GM12878 (cell line): ENCODE measurements around the gene NDE1. TPM values are rescaled to one million over a fixed set of nuclear protein-coding genes. Genes with fewer than 3 reads are reported as not detected.

Experiments
- ATAC-seq: fragments of 200-7000 bp; cut with Tn5 transposase; 3 replicates; pipeline ENCODE4 v1.9.1; 2020; ENCODE audit warnings: mild to moderate bottlenecking, moderate library complexity
- BruUV-seq: library from RNA; stranded (reverse); fragments of 400-500 nt; replicated peaks from 2 replicates; lab custom pipeline; 2021; lab: Mats Ljungman, UMichigan
- CTCF ChIA-PET: fragments of 300-600 bp; sonication (Branson Sonifier 250); formaldehyde crosslinking; extraction: SDS; loops from one replicate; lab custom pipeline; 2021; ENCODE audit warnings: inconsistent platforms; lab: Yijun Ruan, JAX
- POLR2A ChIA-PET: fragments of 350-600 bp; formaldehyde crosslinking; extraction: SDS; loops from one replicate; lab custom pipeline; 2021; ENCODE audit warnings: inconsistent platforms; lab: Charles Lee
- RAD21 ChIA-PET: fragments of 300-600 bp; sonication (Branson Sonifier 250); formaldehyde crosslinking; loops from one replicate; lab custom pipeline; 2023; ENCODE audit warnings: antibody characterized with exemption; ENCODE audit not compliant: unreplicated experiment; lab: Charles Lee
- SMC1A ChIA-PET: fragments of 300-600 bp; sonication (Branson Sonifier 250); formaldehyde crosslinking; loops from one replicate; lab custom pipeline; 2023; ENCODE audit not compliant: unreplicated experiment, uncharacterized antibody; lab: Charles Lee
- DNase-seq: peaks from one replicate; pipeline ENCODE4 v3.0.0-alpha.2; 2011; ENCODE audit warnings: low read depth, low spot score
- FAIRE-seq: peaks from 3 replicates; lab custom pipeline; 2011; peaks lifted over from hg19 to GRCh38; lab: Jason Lieb, UNC
- H2AFZ ChIP-seq: 2 replicates; pipeline ENCODE4 v1.6.0; 2011; ENCODE audit warnings: low read depth, low read length, control low read depth; ENCODE audit not compliant: control insufficient read depth
- H3K27ac ChIP-seq: 2 replicates; pipeline ENCODE4 v1.5.1; 2011; ENCODE audit warnings: control low read depth; ENCODE audit not compliant: control insufficient read depth, insufficient read depth
- H3K27me3 ChIP-seq, 2 experiments: replicated peaks in 1 of 2; 2 replicates each; pipeline versions ENCODE4 v1.6.0 to v1.6.1; 2011; ENCODE audit warnings: low read length in 1 of 2; ENCODE audit not compliant: control insufficient read depth in 2 of 2, insufficient read depth in 2 of 2
- H3K36me3 ChIP-seq, 2 experiments: 2 replicates each; pipeline ENCODE4 v1.5.1; 2011; ENCODE audit warnings: low read length in 1 of 2; ENCODE audit not compliant: control insufficient read depth in 2 of 2, insufficient read depth in 2 of 2
- H3K4me1 ChIP-seq: 2 replicates; pipeline ENCODE4 v1.6.1; 2011; ENCODE audit warnings: mild to moderate bottlenecking, low read length, moderate library complexity, mixed read lengths; ENCODE audit not compliant: control insufficient read depth, insufficient read depth
- H3K4me2 ChIP-seq: 2 replicates; pipeline ENCODE4 v1.6.0; 2011; ENCODE audit warnings: control low read depth; ENCODE audit not compliant: control insufficient read depth, insufficient read depth
- H3K4me3 ChIP-seq: fragments of 200-600 bp; sonication (generic); 2 replicates; pipeline ENCODE4 v1.5.1; 2016
- H3K79me2 ChIP-seq: 2 replicates; pipeline ENCODE4 v1.6.0; 2011; ENCODE audit warnings: low read length; ENCODE audit not compliant: control insufficient read depth, insufficient read depth
- H3K9ac ChIP-seq: 2 replicates; pipeline ENCODE4 v1.8.0; 2011; ENCODE audit warnings: low read length, control low read depth, mixed read lengths; ENCODE audit not compliant: control insufficient read depth, insufficient read depth
- H3K9me3 ChIP-seq: replicated peaks from 3 replicates; pipeline ENCODE4 v1.5.1; 2011; ENCODE audit warnings: mild to moderate bottlenecking, low read length; ENCODE audit not compliant: control insufficient read depth, insufficient read depth
- H4K20me1 ChIP-seq: 2 replicates; pipeline ENCODE4 v1.6.0; 2011; ENCODE audit not compliant: control insufficient read depth, insufficient read depth
- KDM1A ChIP-seq: fragments of 200-600 bp; sonication (generic); IDR thresholded peaks from 2 replicates; pipeline ENCODE4 v1.6.1; 2016; ENCODE audit warnings: borderline replicate concordance
- MYC ChIP-seq: IDR thresholded peaks from 2 replicates; pipeline ENCODE4 v1.6.1; 2011; ENCODE audit warnings: mild to moderate bottlenecking, low read length, moderate library complexity, inconsistent platforms; ENCODE audit not compliant: insufficient read depth, insufficient replicate concordance, insufficient read length, severe bottlenecking
- PML ChIP-seq: IDR thresholded peaks from 2 replicates; pipeline ENCODE4 v1.6.1; 2012; ENCODE audit warnings: low read length, inconsistent platforms
- POLR2AphosphoS5 ChIP-seq: IDR thresholded peaks from 2 replicates; pipeline ENCODE4 v1.6.1; 2011; ENCODE audit warnings: mild to moderate bottlenecking, low read length, inconsistent platforms
- SMAD1 ChIP-seq: fragments of 450-650 bp; IDR thresholded peaks from 2 replicates; pipeline ENCODE4 v1.6.1; 2018; ENCODE audit warnings: mild to moderate bottlenecking, low read depth; ENCODE audit not compliant: partially characterized antibody
- TARDBP ChIP-seq: IDR thresholded peaks from 2 replicates; pipeline ENCODE4 v1.6.1; 2016; ENCODE audit warnings: borderline replicate concordance
- TCF3 ChIP-seq: IDR thresholded peaks from 2 replicates; pipeline ENCODE4 v1.6.1; 2012; ENCODE audit warnings: low read depth, mild to moderate bottlenecking, low read length, borderline replicate concordance; ENCODE audit not compliant: insufficient read depth
- USF1 ChIP-seq: IDR thresholded peaks from 2 replicates; pipeline ENCODE4 v1.6.1; 2011; ENCODE audit warnings: borderline replicate concordance, low read depth, mild to moderate bottlenecking, moderate library complexity, mixed read lengths, low read length; ENCODE audit not compliant: insufficient read depth; ENCODE audit errors: extremely low read length
- ZBTB33 ChIP-seq: fragments of 450-650 bp; IDR thresholded peaks from 2 replicates; pipeline ENCODE4 v1.6.1; 2017; ENCODE audit warnings: mild to moderate bottlenecking
- WGBS: methylation state at CpG from one replicate; pipeline ENCODE4 v1.1.6; 2016; ENCODE audit warnings: low lambda C conversion rate; ENCODE audit not compliant: insufficient replicate concordance, insufficient coverage; ENCODE audit errors: missing lambda C conversion rate; 5-methylcytosine and 5-hydroxymethylcytosine counted together
- in situ Hi-C: fragments of 300-500 bp; cut with MboI; formaldehyde crosslinking; loops from 9 replicates; pipeline ENCODE4 v1.14.3; 2018; ENCODE audit warnings: mixed read lengths
- intact Hi-C: fragments of 100-400 bp; cut with micrococcal nuclease; formaldehyde crosslinking; loops from one replicate; pipeline ENCODE4 v1.14.2; 2022; ENCODE audit not compliant: unreplicated experiment
- polyA plus RNA-seq, 11 experiments: library from polyadenylated mRNA; depleted of rRNA in 4 of 11; unstranded in 6 of 11; stranded (reverse) in 5 of 11; fragments of >200 nt; fragmentation: Nextera tagmentation in 4 of 11; fragmentation: Illumina TruSeq in 1 of 11; extraction: Ambion mirVana in 4 of 11; extraction: Trizol in 1 of 11; gene quantifications; 1 replicate in 1 of 11; 2 replicates in 10 of 11; pipeline versions ENCODE4 v1.2.1 to v1.2.3, GENCODE V29; 2011 to 2016; ENCODE audit warnings: inconsistent platforms in 2 of 11, missing spikeins in 2 of 11, low read depth in 1 of 11
- total RNA-seq, 4 experiments: library from RNA; depleted of rRNA in 3 of 4; stranded (reverse); fragments of >200 nt in 3 of 4; fragmentation: Illumina TruSeq in 1 of 4; extraction: Trizol in 1 of 4; gene quantifications; 2 replicates each; pipeline versions ENCODE4 v1.2.1 to v1.2.3, GENCODE V29; 2013 to 2021

Gene NDE1
- total and polyA plus RNA-seq, 10 of the 15 experiments (the other 5 are each of a cell fraction or from before 2014, with no cell fraction given): 5.7 to 148 (median 87.8) TPM

- H3K4me2 ChIP-seq: no peak overlapping the region
- H3K79me2 ChIP-seq: no peaks in the 10 kb centered on the region
- TF ChIP-seq MYC (no peak), PML (no peak), SMAD1 (no peak), POLR2AphosphoS5 (no peak), KDM1A (no peak), TARDBP (no peak), TCF3 (no peak), ZBTB33 (no peak), USF1 (no peak)
- ChIA-PET RAD21 (no interaction called here), CTCF (no interaction called here), POLR2A (interaction anchor here (0.9 kb wide), 1 partner anchor 12 kb away, joined by 3 read pairs; no protein-coding TSS in a partner anchor), SMC1A (no interaction called here)
- H2AFZ ChIP-seq: no peak overlapping the region
- H3K9me3 ChIP-seq: no peaks in the 10 kb centered on the region
- ATAC-seq: no peak
- no peak for DNase-seq
- in situ Hi-C loops (no loop called here), intact Hi-C loops (no loop called here)
- H3K9ac ChIP-seq: no peak overlapping the region
- no TSS peak for BruUV-seq
- FAIRE-seq: no peak
- WGBS: 94% methylated on average over 14 of the region's 14 CpGs
- H3K27ac ChIP-seq: no peak overlapping the region
- H3K36me3 ChIP-seq: peaks cover 26 to 49% of the 10 kb centered on the region in 2 experiments
- no peaks in the 10 kb centered on the region for H3K4me1 ChIP-seq
- H4K20me1 ChIP-seq: no peaks in the 10 kb centered on the region
- H3K4me3 ChIP-seq: no peak overlapping the region
- H3K27me3 ChIP-seq: no peaks in the 10 kb centered on the region
Measured at GRCh38 chr16:15604460-15605440, 45.3 kb upstream of the NDE1 start.
